OCI-LY7 (cell line): Measurements from ENCODE around the gene CLPSL2.

Experiments
- CTCF ChIP-seq: fragments of 200-600 bp; sonication (generic); conservative IDR thresholded peaks from 2 replicates; pipeline ENCODE4 v1.5.1; 2014; ENCODE audit warnings: mild to moderate bottlenecking, antibody characterized with exemption, low read length, moderate library complexity, mixed read lengths
- EZH2phosphoT487 ChIP-seq: fragments of 200-600 bp; sonication (generic); IDR thresholded peaks from 2 replicates; pipeline ENCODE4 v1.6.1; 2018; ENCODE audit warnings: low read depth, borderline replicate concordance, mild to moderate bottlenecking, mixed run types, antibody characterized with exemption, low read length, moderate library complexity, mixed read lengths

- TF ChIP-seq CTCF (peak; percentile 98), EZH2phosphoT487 (no peak)
These were observed 40.0 kb upstream of the CLPSL2 start for GRCh38 chr6:35736253-35736894.
